HepG2 (cell line): Measurements from ENCODE around the gene SRRM4. TPM values are rescaled to one million over a fixed set of nuclear protein-coding genes. Genes with fewer than 3 reads are reported as not detected.

Experiments
- CBX1 ChIP-seq: IDR thresholded peaks from one replicate; pipeline ENCODE4 v1.6.1; 2016; ENCODE audit warnings: antibody characterized with exemption, low read depth
- EED ChIP-seq: sonication (generic); formaldehyde crosslinking; IDR thresholded peaks from 2 replicates; pipeline ENCODE4 v1.5.0; 2020; ENCODE audit warnings: mild to moderate bottlenecking, missing genetic modification reagents
- FOXC1 ChIP-seq: sonication (generic); formaldehyde crosslinking; IDR thresholded peaks from 2 replicates; pipeline ENCODE4 v1.8.0; 2022; ENCODE audit warnings: mild to moderate bottlenecking, missing genetic modification reagents, borderline replicate concordance
- NFE2 ChIP-seq: sonication (generic); formaldehyde crosslinking; IDR thresholded peaks from 2 replicates; pipeline ENCODE4 v1.4.0; 2020; ENCODE audit warnings: missing genetic modification reagents
- NFE2L1 ChIP-seq: sonication (generic); formaldehyde crosslinking; IDR thresholded peaks from 2 replicates; pipeline ENCODE4 v1.4.0; 2020; ENCODE audit warnings: missing genetic modification reagents, mild to moderate bottlenecking, borderline replicate concordance
- NR2F2 ChIP-seq: IDR thresholded peaks from 2 replicates; pipeline ENCODE4 v1.6.1; 2012; ENCODE audit warnings: low read depth, inconsistent platforms, borderline replicate concordance
- NR3C1 ChIP-seq: sonication (generic); formaldehyde crosslinking; IDR thresholded peaks from 2 replicates; pipeline ENCODE4 v1.4.0; 2020; ENCODE audit warnings: missing genetic modification reagents
- REL ChIP-seq: sonication (generic); formaldehyde crosslinking; conservative IDR thresholded peaks from 2 replicates; pipeline ENCODE4 v1.8.0; 2022; ENCODE audit warnings: mild to moderate bottlenecking, missing genetic modification reagents, moderate library complexity
- SETDB1 ChIP-seq: sonication (generic); formaldehyde crosslinking; IDR thresholded peaks from 2 replicates; pipeline ENCODE4 v1.5.1; 2020; ENCODE audit warnings: missing genetic modification reagents, mild to moderate bottlenecking, borderline replicate concordance
- SIX1 ChIP-seq: sonication (generic); formaldehyde crosslinking; IDR thresholded peaks from 2 replicates; pipeline ENCODE4 v1.4.0; 2020; ENCODE audit warnings: missing genetic modification reagents, borderline replicate concordance
- WIZ ChIP-seq: sonication (generic); formaldehyde crosslinking; IDR thresholded peaks from 2 replicates; pipeline ENCODE4 v1.5.1; 2020; ENCODE audit warnings: mild to moderate bottlenecking, missing genetic modification reagents
- ZNF652 ChIP-seq: IDR thresholded peaks from 2 replicates; pipeline ENCODE4 v1.6.1; 2016; ENCODE audit warnings: low read depth, borderline replicate concordance
- polyA plus RNA-seq, 8 experiments: library from polyadenylated mRNA; depleted of rRNA in 3 of 8; stranded (reverse) in 7 of 8; unstranded in 1 of 8; fragments of >200 nt; fragmentation: Illumina TruSeq in 4 of 8; extraction: Trizol in 4 of 8; gene quantifications; 2 replicates each; pipeline versions ENCODE4 v1.2.1 to v1.2.3, GENCODE V29; 2011 to 2016; ENCODE audit warnings: low read depth in 4 of 8, missing spikeins in 1 of 8, mixed read lengths in 1 of 8; ENCODE audit not compliant: insufficient read depth in 1 of 8
- total RNA-seq, 5 experiments: library from RNA; depleted of rRNA; stranded (reverse); fragments of >200 nt; fragmentation: Illumina TruSeq; extraction: Trizol; gene quantifications; 2 replicates each; pipeline ENCODE4 v1.2.3, GENCODE V29; 2016; ENCODE audit warnings: low read depth in 1 of 5
- TF ChIP-seq, protein P1 (sequence below): IDR thresholded peaks from 2 replicates; pipeline ENCODE4 v1.6.1; 2016; ENCODE audit warnings: missing compliant biosample characterization, missing genetic modification reagents, borderline replicate concordance
- TF ChIP-seq, protein P2 (sequence below): sonication (generic); formaldehyde crosslinking; IDR thresholded peaks from 2 replicates; pipeline ENCODE4 v1.4.0; 2020; ENCODE audit warnings: missing genetic modification reagents, borderline replicate concordance
- TF ChIP-seq, protein P3 (sequence below): sonication (generic); formaldehyde crosslinking; IDR thresholded peaks from 2 replicates; pipeline ENCODE4 v1.5.0; 2020; ENCODE audit warnings: missing genetic modification reagents
- TF ChIP-seq, protein P4 (sequence below): sonication (generic); formaldehyde crosslinking; conservative IDR thresholded peaks from 2 replicates; pipeline ENCODE4 v1.5.0; 2020; ENCODE audit warnings: missing genetic modification reagents
- TF ChIP-seq, protein P5 (sequence below): sonication (generic); formaldehyde crosslinking; IDR thresholded peaks from 2 replicates; pipeline ENCODE4 v1.4.0; 2020; ENCODE audit warnings: missing genetic modification reagents
- TF ChIP-seq, protein P6 (sequence below): sonication (generic); formaldehyde crosslinking; IDR thresholded peaks from 2 replicates; pipeline ENCODE4 v1.5.0; 2020; ENCODE audit warnings: mild to moderate bottlenecking, missing genetic modification reagents, moderate library complexity

Gene SRRM4
- total and polyA plus RNA-seq, 2 of the 13 experiments (the other 11 are each of a cell fraction or from before 2014, with no cell fraction given): not detected

DNA sequence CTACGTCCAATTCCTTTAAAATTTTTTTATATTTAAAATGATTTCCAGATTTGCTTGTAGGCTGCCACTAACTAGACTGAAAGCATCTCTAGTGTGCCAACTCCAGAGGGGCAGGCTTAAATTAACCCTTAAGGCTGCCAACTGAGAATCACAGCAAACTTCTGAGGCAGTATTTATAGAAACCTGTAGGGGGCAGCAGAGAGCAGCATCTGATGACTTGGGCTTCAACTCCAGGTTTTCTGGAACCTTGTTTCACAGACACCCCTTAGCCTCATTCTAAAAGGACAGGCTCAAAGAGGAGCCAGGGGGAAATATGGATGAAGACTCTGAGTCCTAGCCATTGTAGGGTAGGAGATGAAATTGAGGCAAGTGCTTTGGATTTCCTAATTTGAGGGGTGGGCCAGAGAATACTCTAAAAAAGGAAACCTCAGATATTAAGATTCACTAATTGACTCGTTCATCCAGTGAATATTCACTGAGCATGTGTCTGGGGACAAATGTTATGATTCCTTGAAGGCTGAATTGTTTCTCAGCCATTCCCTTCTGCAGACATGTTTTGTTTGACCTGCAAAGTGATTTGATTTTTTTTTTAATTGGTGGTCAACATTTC is 134.1 kb downstream of the SRRM4 start (continued):
- TF ChIP-seq, protein P1, sequence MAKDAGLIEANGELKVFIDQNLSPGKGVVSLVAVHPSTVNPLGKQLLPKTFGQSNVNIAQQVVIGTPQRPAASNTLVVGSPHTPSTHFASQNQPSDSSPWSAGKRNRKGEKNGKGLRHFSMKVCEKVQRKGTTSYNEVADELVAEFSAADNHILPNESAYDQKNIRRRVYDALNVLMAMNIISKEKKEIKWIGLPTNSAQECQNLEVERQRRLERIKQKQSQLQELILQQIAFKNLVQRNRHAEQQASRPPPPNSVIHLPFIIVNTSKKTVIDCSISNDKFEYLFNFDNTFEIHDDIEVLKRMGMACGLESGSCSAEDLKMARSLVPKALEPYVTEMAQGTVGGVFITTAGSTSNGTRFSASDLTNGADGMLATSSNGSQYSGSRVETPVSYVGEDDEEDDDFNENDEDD: no peak
- no peak for TF ChIP-seq SETDB1
- no peak for TF ChIP-seq FOXC1 (CRISPR knock-in tag)
- no peak for TF ChIP-seq REL (CRISPR knock-in tag)
- TF ChIP-seq SIX1 (CRISPR knock-in tag): no peak
- peak; percentile 93 for TF ChIP-seq ZNF652 (CRISPR knock-in tag)
- TF ChIP-seq WIZ: no peak
- TF ChIP-seq, protein P2, sequence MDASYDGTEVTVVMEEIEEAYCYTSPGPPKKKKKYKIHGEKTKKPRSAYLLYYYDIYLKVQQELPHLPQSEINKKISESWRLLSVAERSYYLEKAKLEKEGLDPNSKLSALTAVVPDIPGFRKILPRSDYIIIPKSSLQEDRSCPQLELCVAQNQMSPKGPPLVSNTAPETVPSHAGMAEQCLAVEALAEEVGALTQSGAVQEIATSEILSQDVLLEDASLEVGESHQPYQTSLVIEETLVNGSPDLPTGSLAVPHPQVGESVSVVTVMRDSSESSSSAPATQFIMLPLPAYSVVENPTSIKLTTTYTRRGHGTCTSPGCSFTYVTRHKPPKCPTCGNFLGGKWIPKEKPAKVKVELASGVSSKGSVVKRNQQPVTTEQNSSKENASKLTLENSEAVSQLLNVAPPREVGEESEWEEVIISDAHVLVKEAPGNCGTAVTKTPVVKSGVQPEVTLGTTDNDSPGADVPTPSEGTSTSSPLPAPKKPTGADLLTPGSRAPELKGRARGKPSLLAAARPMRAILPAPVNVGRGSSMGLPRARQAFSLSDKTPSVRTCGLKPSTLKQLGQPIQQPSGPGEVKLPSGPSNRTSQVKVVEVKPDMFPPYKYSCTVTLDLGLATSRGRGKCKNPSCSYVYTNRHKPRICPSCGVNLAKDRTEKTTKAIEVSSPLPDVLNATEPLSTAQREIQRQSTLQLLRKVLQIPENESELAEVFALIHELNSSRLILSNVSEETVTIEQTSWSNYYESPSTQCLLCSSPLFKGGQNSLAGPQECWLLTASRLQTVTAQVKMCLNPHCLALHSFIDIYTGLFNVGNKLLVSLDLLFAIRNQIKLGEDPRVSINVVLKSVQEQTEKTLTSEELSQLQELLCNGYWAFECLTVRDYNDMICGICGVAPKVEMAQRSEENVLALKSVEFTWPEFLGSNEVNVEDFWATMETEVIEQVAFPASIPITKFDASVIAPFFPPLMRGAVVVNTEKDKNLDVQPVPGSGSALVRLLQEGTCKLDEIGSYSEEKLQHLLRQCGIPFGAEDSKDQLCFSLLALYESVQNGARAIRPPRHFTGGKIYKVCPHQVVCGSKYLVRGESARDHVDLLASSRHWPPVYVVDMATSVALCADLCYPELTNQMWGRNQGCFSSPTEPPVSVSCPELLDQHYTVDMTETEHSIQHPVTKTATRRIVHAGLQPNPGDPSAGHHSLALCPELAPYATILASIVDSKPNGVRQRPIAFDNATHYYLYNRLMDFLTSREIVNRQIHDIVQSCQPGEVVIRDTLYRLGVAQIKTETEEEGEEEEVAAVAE (CRISPR knock-in tag): no peak
- TF ChIP-seq EED: no peak
- TF ChIP-seq NR2F2: no peak
- TF ChIP-seq, protein P3, sequence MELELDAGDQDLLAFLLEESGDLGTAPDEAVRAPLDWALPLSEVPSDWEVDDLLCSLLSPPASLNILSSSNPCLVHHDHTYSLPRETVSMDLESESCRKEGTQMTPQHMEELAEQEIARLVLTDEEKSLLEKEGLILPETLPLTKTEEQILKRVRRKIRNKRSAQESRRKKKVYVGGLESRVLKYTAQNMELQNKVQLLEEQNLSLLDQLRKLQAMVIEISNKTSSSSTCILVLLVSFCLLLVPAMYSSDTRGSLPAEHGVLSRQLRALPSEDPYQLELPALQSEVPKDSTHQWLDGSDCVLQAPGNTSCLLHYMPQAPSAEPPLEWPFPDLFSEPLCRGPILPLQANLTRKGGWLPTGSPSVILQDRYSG (CRISPR knock-in tag): no peak
- TF ChIP-seq NFE2 (CRISPR knock-in tag): no peak
- TF ChIP-seq, protein P4, sequence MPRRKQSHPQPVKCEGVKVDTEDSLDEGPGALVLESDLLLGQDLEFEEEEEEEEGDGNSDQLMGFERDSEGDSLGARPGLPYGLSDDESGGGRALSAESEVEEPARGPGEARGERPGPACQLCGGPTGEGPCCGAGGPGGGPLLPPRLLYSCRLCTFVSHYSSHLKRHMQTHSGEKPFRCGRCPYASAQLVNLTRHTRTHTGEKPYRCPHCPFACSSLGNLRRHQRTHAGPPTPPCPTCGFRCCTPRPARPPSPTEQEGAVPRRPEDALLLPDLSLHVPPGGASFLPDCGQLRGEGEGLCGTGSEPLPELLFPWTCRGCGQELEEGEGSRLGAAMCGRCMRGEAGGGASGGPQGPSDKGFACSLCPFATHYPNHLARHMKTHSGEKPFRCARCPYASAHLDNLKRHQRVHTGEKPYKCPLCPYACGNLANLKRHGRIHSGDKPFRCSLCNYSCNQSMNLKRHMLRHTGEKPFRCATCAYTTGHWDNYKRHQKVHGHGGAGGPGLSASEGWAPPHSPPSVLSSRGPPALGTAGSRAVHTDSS: no peak
- TF ChIP-seq NFE2L1 (CRISPR knock-in tag): no peak
- no peak for TF ChIP-seq NR3C1 (CRISPR knock-in tag)
- TF ChIP-seq, protein P5, sequence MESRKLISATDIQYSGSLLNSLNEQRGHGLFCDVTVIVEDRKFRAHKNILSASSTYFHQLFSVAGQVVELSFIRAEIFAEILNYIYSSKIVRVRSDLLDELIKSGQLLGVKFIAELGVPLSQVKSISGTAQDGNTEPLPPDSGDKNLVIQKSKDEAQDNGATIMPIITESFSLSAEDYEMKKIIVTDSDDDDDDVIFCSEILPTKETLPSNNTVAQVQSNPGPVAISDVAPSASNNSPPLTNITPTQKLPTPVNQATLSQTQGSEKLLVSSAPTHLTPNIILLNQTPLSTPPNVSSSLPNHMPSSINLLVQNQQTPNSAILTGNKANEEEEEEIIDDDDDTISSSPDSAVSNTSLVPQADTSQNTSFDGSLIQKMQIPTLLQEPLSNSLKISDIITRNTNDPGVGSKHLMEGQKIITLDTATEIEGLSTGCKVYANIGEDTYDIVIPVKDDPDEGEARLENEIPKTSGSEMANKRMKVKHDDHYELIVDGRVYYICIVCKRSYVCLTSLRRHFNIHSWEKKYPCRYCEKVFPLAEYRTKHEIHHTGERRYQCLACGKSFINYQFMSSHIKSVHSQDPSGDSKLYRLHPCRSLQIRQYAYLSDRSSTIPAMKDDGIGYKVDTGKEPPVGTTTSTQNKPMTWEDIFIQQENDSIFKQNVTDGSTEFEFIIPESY (CRISPR knock-in tag): no peak
- TF ChIP-seq CBX1: no peak
- TF ChIP-seq, protein P6, sequence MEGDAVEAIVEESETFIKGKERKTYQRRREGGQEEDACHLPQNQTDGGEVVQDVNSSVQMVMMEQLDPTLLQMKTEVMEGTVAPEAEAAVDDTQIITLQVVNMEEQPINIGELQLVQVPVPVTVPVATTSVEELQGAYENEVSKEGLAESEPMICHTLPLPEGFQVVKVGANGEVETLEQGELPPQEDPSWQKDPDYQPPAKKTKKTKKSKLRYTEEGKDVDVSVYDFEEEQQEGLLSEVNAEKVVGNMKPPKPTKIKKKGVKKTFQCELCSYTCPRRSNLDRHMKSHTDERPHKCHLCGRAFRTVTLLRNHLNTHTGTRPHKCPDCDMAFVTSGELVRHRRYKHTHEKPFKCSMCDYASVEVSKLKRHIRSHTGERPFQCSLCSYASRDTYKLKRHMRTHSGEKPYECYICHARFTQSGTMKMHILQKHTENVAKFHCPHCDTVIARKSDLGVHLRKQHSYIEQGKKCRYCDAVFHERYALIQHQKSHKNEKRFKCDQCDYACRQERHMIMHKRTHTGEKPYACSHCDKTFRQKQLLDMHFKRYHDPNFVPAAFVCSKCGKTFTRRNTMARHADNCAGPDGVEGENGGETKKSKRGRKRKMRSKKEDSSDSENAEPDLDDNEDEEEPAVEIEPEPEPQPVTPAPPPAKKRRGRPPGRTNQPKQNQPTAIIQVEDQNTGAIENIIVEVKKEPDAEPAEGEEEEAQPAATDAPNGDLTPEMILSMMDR (CRISPR knock-in tag): peak; percentile 67
